K562 (cell line): ENCODE measurements around the gene TSPAN14. TPM values are rescaled to one million over a fixed set of nuclear protein-coding genes. Genes with fewer than 3 reads are reported as not detected.

Experiments
- ATF3 ChIP-seq, 2 experiments: fragments of 450-650 bp in 1 of 2; sonication (generic) in 1 of 2; formaldehyde crosslinking in 1 of 2; IDR thresholded peaks in 1 of 2; conservative IDR thresholded peaks in 1 of 2; 2 replicates each; pipeline versions ENCODE4 v1.6.1 to v1.8.1; 2016 to 2023; ENCODE audit warnings: mild to moderate bottlenecking in 2 of 2, moderate library complexity in 2 of 2, inconsistent platforms in 1 of 2, missing genetic modification reagents in 1 of 2
- C11orf30 ChIP-seq: fragments of 450-650 bp; IDR thresholded peaks from 2 replicates; pipeline ENCODE4 v1.6.1; 2016; ENCODE audit warnings: low read depth, mild to moderate bottlenecking
- CHD2 ChIP-seq: IDR thresholded peaks from 2 replicates; pipeline ENCODE4 v1.6.1; 2011; ENCODE audit warnings: low read depth, low read length
- CTCF ChIP-seq, 3 experiments: IDR thresholded peaks in 2 of 3; conservative IDR thresholded peaks in 1 of 3; 2 replicates each; pipeline ENCODE4 v1.5.1; 2011 to 2012; ENCODE audit warnings: low read length in 3 of 3, mild to moderate bottlenecking in 3 of 3, control low read depth in 2 of 3, improper control_type of control experiment in 1 of 3, inconsistent platforms in 1 of 3, low read depth in 1 of 3, mixed read lengths in 1 of 3, moderate library complexity in 1 of 3; ENCODE audit not compliant: insufficient read depth in 2 of 3
- GTF2B ChIP-seq: IDR thresholded peaks from 2 replicates; pipeline ENCODE4 v1.6.1; 2011; ENCODE audit not compliant: insufficient read length; ENCODE audit errors: extremely low read depth
- HDAC8 ChIP-seq: fragments of 450-650 bp; IDR thresholded peaks from 2 replicates; pipeline ENCODE4 v1.6.1; 2016; ENCODE audit warnings: mild to moderate bottlenecking, missing genetic modification characterization, moderate library complexity, missing compliant biosample characterization
- MAZ ChIP-seq, 2 experiments: fragments of 450-650 bp in 1 of 2; sonication (generic) in 1 of 2; formaldehyde crosslinking; IDR thresholded peaks in 1 of 2; conservative IDR thresholded peaks in 1 of 2; 2 replicates each; pipeline versions ENCODE4 v1.4.0 to v1.5.0; 2020; ENCODE audit warnings: mild to moderate bottlenecking in 1 of 2, missing genetic modification reagents in 1 of 2
- MTF1 ChIP-seq: fragments of 250-450 bp; sonication (Bioruptor Pico); IDR thresholded peaks from 2 replicates; pipeline ENCODE4 v1.9.0; 2021; ENCODE audit warnings: moderate library complexity, mild to moderate bottlenecking, inconsistent platforms, borderline replicate concordance
- NELFE ChIP-seq: IDR thresholded peaks from 2 replicates; pipeline ENCODE4 v1.6.1; 2011; ENCODE audit warnings: mild to moderate bottlenecking; ENCODE audit not compliant: insufficient read depth, insufficient read length
- PATZ1 ChIP-seq: fragments of 250-450 bp; sonication (Bioruptor Pico); IDR thresholded peaks from 2 replicates; pipeline ENCODE4 v1.5.0; 2020; ENCODE audit warnings: mild to moderate bottlenecking, borderline replicate concordance
- PHF21A ChIP-seq: fragments of 450-650 bp; IDR thresholded peaks from 2 replicates; pipeline ENCODE4 v1.6.1; 2017; ENCODE audit warnings: low read depth, borderline replicate concordance
- PYGO2 ChIP-seq: fragments of 450-650 bp; IDR thresholded peaks from 2 replicates; pipeline ENCODE4 v1.6.1; 2016; ENCODE audit warnings: mild to moderate bottlenecking, missing genetic modification characterization, moderate library complexity, missing compliant biosample characterization
- SETDB1 ChIP-seq: IDR thresholded peaks from one replicate; pipeline ENCODE4 v1.6.1; 2012; ENCODE audit warnings: low read length, control low read depth, inconsistent platforms
- THRA ChIP-seq: fragments of 450-650 bp; IDR thresholded peaks from 2 replicates; pipeline ENCODE4 v1.6.1; 2017; ENCODE audit warnings: mild to moderate bottlenecking, moderate library complexity
- ZBTB17 ChIP-seq: fragments of 450-650 bp; formaldehyde crosslinking; IDR thresholded peaks from 2 replicates; pipeline ENCODE4 v1.4.0; 2020; ENCODE audit warnings: mild to moderate bottlenecking
- ZBTB43 ChIP-seq: sonication (generic); formaldehyde crosslinking; IDR thresholded peaks from 2 replicates; pipeline ENCODE4 v1.8.0; 2023; ENCODE audit warnings: mild to moderate bottlenecking, missing genetic modification reagents
- ZKSCAN1 ChIP-seq: fragments of 150-350 bp; IDR thresholded peaks from 2 replicates; pipeline ENCODE4 v1.6.1; 2016; ENCODE audit warnings: low read depth, low read length
- ZNF263 ChIP-seq: sonication (generic); formaldehyde crosslinking; IDR thresholded peaks from 2 replicates; pipeline ENCODE4 v1.8.0; 2022; ENCODE audit warnings: mild to moderate bottlenecking, missing genetic modification reagents, borderline replicate concordance
- ZNF77 ChIP-seq: fragments of 250-450 bp; sonication (Bioruptor Pico); IDR thresholded peaks from 2 replicates; pipeline ENCODE4 v1.5.0; 2020
- polyA plus RNA-seq, 8 experiments: library from polyadenylated mRNA; depleted of rRNA in 4 of 8; stranded (reverse) in 5 of 8; unstranded in 3 of 8; fragments of >200 nt; fragmentation: Nextera tagmentation in 2 of 8; fragmentation: Illumina TruSeq in 1 of 8; extraction: Ambion mirVana in 2 of 8; extraction: Trizol in 1 of 8; gene quantifications; 2 replicates each; pipeline versions ENCODE4 v1.2.1 to v1.2.3, GENCODE V29; 2011 to 2014; ENCODE audit warnings: inconsistent platforms in 1 of 8, missing spikeins in 1 of 8
- total RNA-seq, 7 experiments: library from RNA; depleted of rRNA in 6 of 7; stranded (reverse); fragments of >200 nt in 6 of 7; fragmentation: Illumina TruSeq in 2 of 7; extraction: Trizol in 2 of 7; gene quantifications; 2 replicates each; pipeline versions ENCODE4 v1.2.1 to v1.2.3, GENCODE V29; 2011 to 2021; ENCODE audit warnings: low replicate concordance in 1 of 7

TSPAN14 gene
- total and polyA plus RNA-seq, 9 of the 15 experiments (the other 6 are each of a cell fraction or from before 2014, with no cell fraction given), result 5.8 to 92.9 (median 23.3) TPM

GRCh38 chr10:80453842-80454512, at the start of gene TSPAN14 (continued):
- TF ChIP-seq THRA (no peak), ZKSCAN1 (no peak), GTF2B (no peak), PATZ1 (no peak), ZNF77 (CRISPR knock-in tag) (no peak), NELFE (no peak), ATF3 (IDR thresholded peaks at IDR 0.05) (no peak), ATF3 (CRISPR knock-in tag; conservative IDR thresholded peaks at IDR 0.05) (no peak), CTCF (IDR thresholded peaks at IDR 0.05 in 2 of 3, conservative IDR thresholded peaks at IDR 0.05 in 1 of 3; ENCODE audit: insufficient read depth in 2 of 3, low read depth in 1 of 3, low read length in 3 of 3) (0 out of 6 replicates have a peak, but pooled peaks of 1 of the 3 experiments have one; percentile 2), ZBTB17 (no peak), CHD2 (no peak), C11orf30 (no peak), ZNF263 (no peak), MTF1 (CRISPR knock-in tag) (no peak), MAZ (CRISPR knock-in tag; conservative IDR thresholded peaks at IDR 0.05 in 1 of 2, IDR thresholded peaks at IDR 0.05 in 1 of 2) (peak; percentile 0 to 30; a peak in 2 of 4 replicates), ZBTB43 (CRISPR knock-in tag) (no peak), SETDB1 (no peak), PYGO2 (tag) (no peak), PHF21A (no peak), HDAC8 (tag) (no peak)
